H1 (cell line): Measurements from ENCODE around the gene VPS13A. TPM values are rescaled to one million over a fixed set of nuclear protein-coding genes. Genes with fewer than 3 reads are reported as not detected.
A peak's percentile ranks its signal among the peaks of the same experiment; 100 is the strongest.

Source experiments
- ATF2 ChIP-seq: IDR thresholded peaks from 2 replicates; pipeline ENCODE4 v1.6.1; 2012; ENCODE audit warnings: low read length, inconsistent platforms
- BCL11A ChIP-seq, 2 experiments: IDR thresholded peaks; one replicate each; pipeline ENCODE4 v1.6.1; 2011; ENCODE audit warnings: low read depth in 2 of 2, low read length in 2 of 2, mild to moderate bottlenecking in 2 of 2
- CBX5 ChIP-seq: fragments of 300-800, 300-1000 bp; sonication (generic); IDR thresholded peaks from 2 replicates; pipeline ENCODE4 v1.7.1; 2016; ENCODE audit warnings: antibody characterized with exemption, low read length, low read depth
- EZH2 ChIP-seq: fragments of 200-600 bp; sonication (generic); IDR thresholded peaks from 2 replicates; pipeline ENCODE4 v1.7.1; 2012; ENCODE audit warnings: low read depth, mild to moderate bottlenecking, moderate library complexity, low read length, inconsistent platforms; ENCODE audit not compliant: severe bottlenecking
- GABPA ChIP-seq: IDR thresholded peaks from 2 replicates; pipeline ENCODE4 v1.6.1; 2011; ENCODE audit warnings: mild to moderate bottlenecking, low read length, moderate library complexity, borderline replicate concordance; ENCODE audit not compliant: insufficient read depth
- JUND ChIP-seq: IDR thresholded peaks from 2 replicates; pipeline ENCODE4 v1.6.1; 2011; ENCODE audit warnings: mild to moderate bottlenecking, improper control_type of control experiment, low read length
- POU5F1 ChIP-seq: IDR thresholded peaks from 2 replicates; pipeline ENCODE4 v1.6.1; 2011; ENCODE audit warnings: low read depth, mild to moderate bottlenecking, low read length, moderate library complexity
- RAD21 ChIP-seq, 2 experiments: IDR thresholded peaks in 1 of 2; conservative IDR thresholded peaks in 1 of 2; 2 replicates each; pipeline ENCODE4 v1.6.1; 2011; ENCODE audit warnings: low read depth in 2 of 2, low read length in 2 of 2, improper control_type of control experiment in 1 of 2, inconsistent platforms in 1 of 2, mild to moderate bottlenecking in 1 of 2, moderate library complexity in 1 of 2
- SAP30 ChIP-seq: fragments of 300-600 bp; sonication (generic); IDR thresholded peaks from 2 replicates; pipeline ENCODE4 v1.7.1; 2012; ENCODE audit warnings: low read length, moderate library complexity, mild to moderate bottlenecking, inconsistent platforms; ENCODE audit not compliant: insufficient read depth, insufficient replicate concordance
- SIN3A ChIP-seq, 2 experiments: IDR thresholded peaks in 1 of 2; conservative IDR thresholded peaks in 1 of 2; 2 replicates each; pipeline ENCODE4 v1.6.1; 2011 to 2012; ENCODE audit warnings: low read length in 2 of 2, improper control_type of control experiment in 1 of 2, low read depth in 1 of 2, mild to moderate bottlenecking in 1 of 2
- SRF ChIP-seq: IDR thresholded peaks from 2 replicates; pipeline ENCODE4 v1.6.1; 2011; ENCODE audit warnings: mild to moderate bottlenecking, low read depth, low read length, moderate library complexity
- TAF1 ChIP-seq: IDR thresholded peaks from 2 replicates; pipeline ENCODE4 v1.6.1; 2011; ENCODE audit warnings: mild to moderate bottlenecking, low read depth, low read length
- TEAD4 ChIP-seq: IDR thresholded peaks from 2 replicates; pipeline ENCODE4 v1.6.1; 2012; ENCODE audit warnings: low read depth, low read length, inconsistent platforms, mixed read lengths
- polyA plus RNA-seq, 7 experiments: library from polyadenylated mRNA; depleted of rRNA in 3 of 7; stranded (reverse) in 5 of 7; unstranded in 2 of 7; fragments of >200 nt in 5 of 7; fragments of 200-250 nt in 2 of 7; gene quantifications; 1 replicate in 5 of 7; 2 replicates in 1 of 7; 4 replicates in 1 of 7; pipeline versions ENCODE4 v1.2.1 to v1.2.3, GENCODE V29; 2011 to 2013; ENCODE audit warnings: missing spikeins in 2 of 7, mixed read lengths in 2 of 7
- total RNA-seq: library from RNA; stranded (reverse); fragmentation: NEBNext Ultra II Directional; extraction: Animal tissue kit (Norgen Biotek cat#: 25700); gene quantifications from 2 replicates; pipeline ENCODE4 v1.2.1, GENCODE V29; 2021
- TF ChIP-seq, protein P1 (sequence below): IDR thresholded peaks from 2 replicates; pipeline ENCODE4 v1.6.1; 2011; ENCODE audit warnings: low read depth, mild to moderate bottlenecking, low read length; ENCODE audit not compliant: insufficient read depth
- TF ChIP-seq, protein P2 (sequence below): IDR thresholded peaks from 2 replicates; pipeline ENCODE4 v1.6.1; 2012; ENCODE audit warnings: inconsistent platforms
- TF ChIP-seq, protein P3 (sequence below): IDR thresholded peaks from 2 replicates; pipeline ENCODE4 v1.6.1; 2012; ENCODE audit warnings: inconsistent platforms

The VPS13A gene
- total and polyA plus RNA-seq, 2 of the 8 experiments (the other 6 are each of a cell fraction or from before 2014, with no cell fraction given) = 6.0 to 36.5 TPM

DNA sequence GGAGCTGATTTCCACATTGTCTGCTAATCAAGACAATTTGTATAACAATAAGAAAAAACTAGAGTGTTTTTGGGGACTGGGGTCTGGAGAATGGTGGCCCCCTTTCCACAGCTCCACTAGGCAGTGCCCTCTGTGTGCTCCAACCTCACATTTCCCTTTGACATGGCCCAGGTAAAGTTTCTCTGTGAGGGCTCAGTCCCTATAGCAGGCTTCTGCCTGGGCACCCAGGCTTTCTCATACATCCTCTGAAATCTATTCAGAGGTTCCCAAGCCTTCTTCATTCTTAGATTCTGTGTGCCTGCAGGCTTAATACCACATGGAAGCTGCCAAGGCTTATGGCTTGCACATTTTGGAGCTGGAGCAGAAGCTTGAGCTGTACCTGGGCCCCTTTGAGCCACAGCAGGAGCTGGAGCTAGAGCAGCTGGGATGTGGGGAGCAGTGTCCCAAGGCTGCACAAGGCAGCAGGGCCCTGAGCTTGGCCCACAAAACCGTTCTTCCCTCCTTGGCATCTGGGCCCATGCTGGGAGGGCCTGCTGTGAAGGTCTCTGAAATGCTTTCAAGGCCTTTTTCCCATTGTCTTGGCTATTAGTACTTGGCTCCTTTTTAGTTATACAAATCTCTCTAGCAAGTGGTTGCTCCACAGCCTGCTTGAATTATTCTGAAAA, 49.1 kb upstream of the VPS13A start (continued):
- TF ChIP-seq, protein P1, sequence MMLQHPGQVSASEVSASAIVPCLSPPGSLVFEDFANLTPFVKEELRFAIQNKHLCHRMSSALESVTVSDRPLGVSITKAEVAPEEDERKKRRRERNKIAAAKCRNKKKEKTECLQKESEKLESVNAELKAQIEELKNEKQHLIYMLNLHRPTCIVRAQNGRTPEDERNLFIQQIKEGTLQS = no peak
- TF ChIP-seq SAP30 (no peak), JUND (no peak), SRF (no peak), TAF1 (no peak), POU5F1 (peak; percentile 40; the same call in 1 of the 2 replicates), EZH2 (no peak), RAD21 (IDR thresholded peaks at IDR 0.05 in 1 of 2, conservative IDR thresholded peaks at IDR 0.05 in 1 of 2; ENCODE audit: low read depth in 2 of 2, low read length in 2 of 2) (peak in 1 of 2 experiments; percentile 7; a peak in 1 of 4 replicates), TEAD4 (peak; percentile 96), BCL11A (IDR thresholded peaks at IDR 0.05; ENCODE audit: low read depth in 2 of 2, low read length in 2 of 2) (peak; percentile 63 to 69), ATF2 (peak; percentile 69; the same call in 1 of the 2 replicates), GABPA (no peak), SIN3A (conservative IDR thresholded peaks at IDR 0.05 in 1 of 2, IDR thresholded peaks at IDR 0.05 in 1 of 2; ENCODE audit: low read depth in 1 of 2, low read length in 2 of 2) (no peak), CBX5 (no peak)
- TF ChIP-seq, protein P2, sequence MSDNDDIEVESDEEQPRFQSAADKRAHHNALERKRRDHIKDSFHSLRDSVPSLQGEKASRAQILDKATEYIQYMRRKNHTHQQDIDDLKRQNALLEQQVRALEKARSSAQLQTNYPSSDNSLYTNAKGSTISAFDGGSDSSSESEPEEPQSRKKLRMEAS = 0 out of 2 replicates have a peak, but pooled peaks have one; percentile 13
- TF ChIP-seq, protein P3, sequence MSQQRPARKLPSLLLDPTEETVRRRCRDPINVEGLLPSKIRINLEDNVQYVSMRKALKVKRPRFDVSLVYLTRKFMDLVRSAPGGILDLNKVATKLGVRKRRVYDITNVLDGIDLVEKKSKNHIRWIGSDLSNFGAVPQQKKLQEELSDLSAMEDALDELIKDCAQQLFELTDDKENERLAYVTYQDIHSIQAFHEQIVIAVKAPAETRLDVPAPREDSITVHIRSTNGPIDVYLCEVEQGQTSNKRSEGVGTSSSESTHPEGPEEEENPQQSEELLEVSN = peak; percentile 32; the same call in 1 of the 2 replicates
